Fibroblast of lung (primary cell): ENCODE data around the gene WNT2B. TPM values are rescaled to one million over a fixed set of nuclear protein-coding genes. Genes with fewer than 3 reads are reported as not detected.
"Not testable (repeated sequence)": the region's sequence is repeated elsewhere in the genome, so short reads cannot be mapped to it uniquely, and the experiment has no call there.

Source experiments
- DNase-seq, 2 donors: peaks; one replicate each; pipeline versions ENCODE4 v3.0.0 to v3.0.0-alpha.2; 2010; ENCODE audit warnings: low read depth in 2 of 2
- H2AFZ ChIP-seq: 2 replicates; pipeline ENCODE4 v1.5.1; 2012; ENCODE audit warnings: low read length, control low read depth, inconsistent platforms
- H3K27ac ChIP-seq: 2 replicates; pipeline ENCODE4 v1.5.1; 2011; ENCODE audit warnings: low read length, control low read depth; ENCODE audit not compliant: insufficient read depth
- H3K27me3 ChIP-seq: 2 replicates; pipeline ENCODE4 v1.5.1; 2011; ENCODE audit warnings: mild to moderate bottlenecking, low read length; ENCODE audit not compliant: control insufficient read depth, insufficient read depth
- H3K36me3 ChIP-seq: 2 replicates; pipeline ENCODE4 v1.5.1; 2011; ENCODE audit warnings: low read length; ENCODE audit not compliant: control insufficient read depth, insufficient read depth
- H3K4me1 ChIP-seq: 2 replicates; pipeline ENCODE4 v1.5.1; 2011; ENCODE audit warnings: low read length; ENCODE audit not compliant: control insufficient read depth, insufficient read depth; ENCODE audit errors: extremely low read depth
- H3K4me2 ChIP-seq: 2 replicates; pipeline ENCODE4 v1.5.1; 2011; ENCODE audit warnings: low read length, control low read depth; ENCODE audit not compliant: insufficient read depth; ENCODE audit errors: extremely low read depth
- H3K4me3 ChIP-seq, 4 experiments: fragments of 200-600 bp in 1 of 4; sonication (generic) in 1 of 4; replicated peaks in 1 of 4; 2 replicates each; pipeline ENCODE4 v1.5.1; 2011 to 2016; ENCODE audit warnings: low read length in 4 of 4, low read depth in 3 of 4, mild to moderate bottlenecking in 3 of 4, control low read depth in 2 of 4, inconsistent platforms in 1 of 4, mixed read lengths in 1 of 4; ENCODE audit not compliant: insufficient read depth in 1 of 4; ENCODE audit errors: control extremely low read depth in 1 of 4
- H3K79me2 ChIP-seq: 2 replicates; pipeline ENCODE4 v1.5.1; 2012; ENCODE audit warnings: mild to moderate bottlenecking, low read length, inconsistent platforms; ENCODE audit not compliant: control insufficient read depth, insufficient read depth
- H3K9ac ChIP-seq: 2 replicates; pipeline ENCODE4 v1.5.1; 2011; ENCODE audit warnings: mild to moderate bottlenecking, low read length, control low read depth; ENCODE audit not compliant: insufficient read depth
- H3K9me3 ChIP-seq: 2 replicates; pipeline ENCODE4 v1.5.1; 2012; ENCODE audit warnings: low read depth, low read length; ENCODE audit not compliant: control insufficient read depth, insufficient read depth
- H4K20me1 ChIP-seq: 2 replicates; pipeline ENCODE4 v1.5.1; 2011; ENCODE audit warnings: low read length; ENCODE audit not compliant: control insufficient read depth, insufficient read depth; ENCODE audit errors: extremely low read depth
- CTCF ChIP-seq, 2 donors: IDR thresholded peaks in 1 of 2; conservative IDR thresholded peaks in 1 of 2; 1 replicate in 1 of 2; 2 replicates in 1 of 2; pipeline ENCODE4 v1.5.1; 2011 to 2012; ENCODE audit warnings: low read length in 2 of 2, control low read depth in 1 of 2, inconsistent platforms in 1 of 2, low read depth in 1 of 2, mild to moderate bottlenecking in 1 of 2
- EZH2 ChIP-seq: IDR thresholded peaks from 2 replicates; pipeline ENCODE4 v1.5.1; 2012; ENCODE audit warnings: low read length, control low read depth, mild to moderate bottlenecking; ENCODE audit errors: missing control alignments
- polyA plus RNA-seq, 2 donors: library from polyadenylated mRNA; depleted of rRNA in 1 of 2; stranded (reverse) in 1 of 2; unstranded in 1 of 2; fragments of >200 nt; gene quantifications; 2 replicates each; pipeline ENCODE4 v1.2.1, GENCODE V29; 2011 to 2012; ENCODE audit warnings: missing spikeins in 1 of 2
- total RNA-seq: library from RNA; depleted of rRNA; stranded (reverse); fragments of >200 nt; gene quantifications from 2 replicates; pipeline ENCODE4 v1.2.1, GENCODE V29; 2014

The WNT2B gene
- total and polyA plus RNA-seq, 2 donors (not counting 1 experiment from before 2014, with no cell fraction given): 2.0 to 3.5 TPM

GRCh38 chr1:112466078-112466660, 42.6 kb upstream of the WNT2B start:
- Histone ChIP-seq H3K27me3 (no peaks in the 10 kb centered on the region), H3K4me3 (peak overlapping the region; percentile 10 to 53 (median 33)), H3K9me3 (no peaks in the 10 kb centered on the region), H3K79me2 (no peaks in the 10 kb centered on the region), H3K4me2 (peak overlapping the region; percentile 96), H3K9ac (peak overlapping the region; percentile 63), H3K36me3 (no peaks in the 10 kb centered on the region), H4K20me1 (no peaks in the 10 kb centered on the region), H2AFZ (peak overlapping the region; percentile 51), H3K27ac (peak overlapping the region; percentile 50), H3K4me1 (peaks cover 13% of the 10 kb centered on the region)
- DNase-seq: peak; percentile 91 to 97
- no peak for TF ChIP-seq EZH2
- peak; percentile 67 for TF ChIP-seq CTCF (conservative IDR thresholded peaks at IDR 0.05 in 1 of 2, IDR thresholded peaks at IDR 0.05 in 1 of 2; ENCODE audit: low read depth in 1 of 2, low read length in 2 of 2)

DNA sequence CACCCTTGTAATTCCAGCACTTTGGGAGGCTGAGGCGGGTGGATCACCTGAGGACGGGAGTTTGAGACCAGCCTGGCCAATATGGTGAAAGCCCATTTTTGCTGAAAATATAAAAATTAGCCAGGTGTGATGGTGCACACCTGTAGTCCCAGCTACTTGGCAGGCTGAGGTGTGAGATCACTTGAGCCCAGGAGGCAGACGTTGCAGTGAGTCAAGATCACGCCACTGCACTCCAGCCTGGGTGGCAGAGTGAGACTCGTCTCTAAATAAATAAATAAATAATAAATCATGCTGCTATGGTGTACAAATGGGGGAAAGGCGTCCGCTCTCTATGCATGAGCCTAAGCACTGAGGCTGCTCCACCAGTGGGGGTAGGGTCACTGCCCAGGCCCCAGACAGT, 38.4 kb upstream of the WNT2B start:
- not testable (repeated sequence) for H2AFZ ChIP-seq, H3K27ac ChIP-seq, H3K79me2 ChIP-seq, DNase-seq, H3K27me3 ChIP-seq, H4K20me1 ChIP-seq, H3K9me3 ChIP-seq, H3K4me3 ChIP-seq, H3K36me3 ChIP-seq, H3K4me1 ChIP-seq, H3K4me2 ChIP-seq, H3K9ac ChIP-seq

- no peaks in the 10 kb centered on the region for H3K9me3 ChIP-seq
- H3K36me3 ChIP-seq: no peaks in the 10 kb centered on the region
- no peak overlapping the region for H3K9ac ChIP-seq
- H3K4me2 ChIP-seq: no peak overlapping the region
- no peak overlapping the region for H2AFZ ChIP-seq
- H3K27ac ChIP-seq: no peak overlapping the region
- no peak for DNase-seq
- TF ChIP-seq CTCF (conservative IDR thresholded peaks at IDR 0.05 in 1 of 2, IDR thresholded peaks at IDR 0.05 in 1 of 2; ENCODE audit: low read depth in 1 of 2, low read length in 2 of 2): no peak
- TF ChIP-seq EZH2: no peak
- no peaks in the 10 kb centered on the region for H4K20me1 ChIP-seq
- no peaks in the 10 kb centered on the region for H3K79me2 ChIP-seq
- H3K27me3 ChIP-seq: no peaks in the 10 kb centered on the region
- H3K4me3 ChIP-seq: no peak overlapping the region
- peaks cover 4% of the 10 kb centered on the region for H3K4me1 ChIP-seq
Observed at GRCh38 chr1:112470966-112471365, 37.8 kb upstream of the WNT2B start.
